SK-N-SH (cell line): ENCODE measurements around the gene MID2.

ENCODE experiments used
- CHD2 ChIP-seq: fragments of 150-350 bp; IDR thresholded peaks from 2 replicates; pipeline ENCODE4 v1.6.1; 2018; ENCODE audit warnings: low read length; ENCODE audit not compliant: partially characterized antibody
- CTCF ChIP-seq: fragments of 200-600 bp; sonication (generic); IDR thresholded peaks from 2 replicates; pipeline ENCODE4 v1.6.1; 2017; ENCODE audit warnings: antibody characterized with exemption, mild to moderate bottlenecking, moderate library complexity
- EP300 ChIP-seq, 2 experiments: IDR thresholded peaks; 2 replicates each; pipeline versions ENCODE4 v1.4.0 to v1.6.1; 2012; ENCODE audit warnings: borderline replicate concordance in 1 of 2, low read depth in 1 of 2, low read length in 1 of 2
- GABPA ChIP-seq: IDR thresholded peaks from 2 replicates; pipeline ENCODE4 v1.4.0; 2012; ENCODE audit warnings: low read depth, mild to moderate bottlenecking
- JUND ChIP-seq: IDR thresholded peaks from 2 replicates; pipeline ENCODE4 v1.4.0; 2012
- POLR2AphosphoS5 ChIP-seq: IDR thresholded peaks from 2 replicates; pipeline ENCODE4 v1.6.1; 2012; ENCODE audit warnings: low read depth, low read length
- REST ChIP-seq: IDR thresholded peaks from 2 replicates; pipeline ENCODE4 v1.6.1; 2012; ENCODE audit warnings: mild to moderate bottlenecking, low read depth, low read length, moderate library complexity
- SIN3A ChIP-seq: IDR thresholded peaks from 2 replicates; pipeline ENCODE4 v1.6.1; 2012; ENCODE audit warnings: low read depth, mild to moderate bottlenecking, low read length, moderate library complexity, borderline replicate concordance
- SMC3 ChIP-seq: IDR thresholded peaks from 2 replicates; pipeline ENCODE4 v1.6.1; 2012; ENCODE audit warnings: low read depth, low read length, improper control_type of control experiment
- TAF1 ChIP-seq: IDR thresholded peaks from 2 replicates; pipeline ENCODE4 v1.6.1; 2012; ENCODE audit warnings: low read depth, mild to moderate bottlenecking, low read length, moderate library complexity, borderline replicate concordance
- USF2 ChIP-seq: fragments of 150-350 bp; IDR thresholded peaks from 2 replicates; pipeline ENCODE4 v1.6.1; 2017; ENCODE audit warnings: antibody characterized with exemption, low read length, low read depth, borderline replicate concordance

GRCh38 chrX:107827030-107827831 is 1.6 kb downstream of the MID2 start:
- no peak for TF ChIP-seq SMC3
- no peak for TF ChIP-seq CTCF
- TF ChIP-seq JUND, result no peak
- no peak for TF ChIP-seq USF2
- no peak for TF ChIP-seq SIN3A
- TF ChIP-seq POLR2AphosphoS5, result no peak
- TF ChIP-seq GABPA, result no peak
- TF ChIP-seq CHD2, result no peak
- no peak for TF ChIP-seq EP300 (IDR thresholded peaks at IDR 0.05; ENCODE audit: borderline replicate concordance in 1 of 2, low read depth in 1 of 2, low read length in 1 of 2)
- TF ChIP-seq REST, result no peak
- TF ChIP-seq TAF1, result no peak
